Measurements from ENCODE around the gene ARHGAP29.

DNA sequence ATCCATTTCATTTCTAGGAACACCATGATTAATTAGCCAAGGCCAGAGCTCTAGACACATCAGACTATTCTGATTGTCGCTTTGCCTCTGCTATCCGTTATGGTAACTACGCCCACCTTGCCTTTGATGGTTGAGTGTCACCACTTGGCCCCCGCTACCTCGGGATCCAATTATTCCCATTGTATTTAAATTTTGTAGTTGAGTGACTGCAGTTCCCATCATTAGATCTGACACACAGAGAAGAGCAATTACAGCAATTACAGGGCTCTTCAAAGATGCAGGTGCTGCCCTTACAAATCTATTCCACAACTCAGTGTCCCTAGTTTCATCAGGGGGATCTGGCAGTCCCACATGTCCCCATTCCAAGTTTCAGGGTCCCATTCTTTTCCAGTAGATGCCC is 71.5 kb downstream of the ARHGAP29 start:
- TF ChIP-seq, protein P1, sequence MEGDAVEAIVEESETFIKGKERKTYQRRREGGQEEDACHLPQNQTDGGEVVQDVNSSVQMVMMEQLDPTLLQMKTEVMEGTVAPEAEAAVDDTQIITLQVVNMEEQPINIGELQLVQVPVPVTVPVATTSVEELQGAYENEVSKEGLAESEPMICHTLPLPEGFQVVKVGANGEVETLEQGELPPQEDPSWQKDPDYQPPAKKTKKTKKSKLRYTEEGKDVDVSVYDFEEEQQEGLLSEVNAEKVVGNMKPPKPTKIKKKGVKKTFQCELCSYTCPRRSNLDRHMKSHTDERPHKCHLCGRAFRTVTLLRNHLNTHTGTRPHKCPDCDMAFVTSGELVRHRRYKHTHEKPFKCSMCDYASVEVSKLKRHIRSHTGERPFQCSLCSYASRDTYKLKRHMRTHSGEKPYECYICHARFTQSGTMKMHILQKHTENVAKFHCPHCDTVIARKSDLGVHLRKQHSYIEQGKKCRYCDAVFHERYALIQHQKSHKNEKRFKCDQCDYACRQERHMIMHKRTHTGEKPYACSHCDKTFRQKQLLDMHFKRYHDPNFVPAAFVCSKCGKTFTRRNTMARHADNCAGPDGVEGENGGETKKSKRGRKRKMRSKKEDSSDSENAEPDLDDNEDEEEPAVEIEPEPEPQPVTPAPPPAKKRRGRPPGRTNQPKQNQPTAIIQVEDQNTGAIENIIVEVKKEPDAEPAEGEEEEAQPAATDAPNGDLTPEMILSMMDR (IDR thresholded peaks at IDR 0.05; ENCODE audit: borderline replicate concordance, extremely low read depth, low read length, poor library complexity, severe bottlenecking) = no peak
- TF ChIP-seq EZH2 (IDR thresholded peaks at IDR 0.05; ENCODE audit: borderline replicate concordance, low read depth, low read length, severe bottlenecking) = no peak

Measured in DND-41 (cell line).